Body of pancreas (tissue), 4 donors: ENCODE data around the gene RALA.

Experiments used
- POLR2A ChIP-seq, 3 donors: fragments of 450-650 bp; IDR thresholded peaks; one replicate each; pipeline ENCODE4 v1.6.1; 2016; ENCODE audit warnings: antibody characterized with exemption in 3 of 3, mild to moderate bottlenecking in 2 of 3
- TF ChIP-seq, protein P1 (sequence below), 7 experiments: fragments of 450-650 bp in 4 of 7; fragments of 200-600 bp in 3 of 7; sonication (generic) in 3 of 7; IDR thresholded peaks; one replicate each; pipeline ENCODE4 v1.5.1; 2016 to 2019; ENCODE audit warnings: antibody characterized with exemption in 7 of 7

DNA sequence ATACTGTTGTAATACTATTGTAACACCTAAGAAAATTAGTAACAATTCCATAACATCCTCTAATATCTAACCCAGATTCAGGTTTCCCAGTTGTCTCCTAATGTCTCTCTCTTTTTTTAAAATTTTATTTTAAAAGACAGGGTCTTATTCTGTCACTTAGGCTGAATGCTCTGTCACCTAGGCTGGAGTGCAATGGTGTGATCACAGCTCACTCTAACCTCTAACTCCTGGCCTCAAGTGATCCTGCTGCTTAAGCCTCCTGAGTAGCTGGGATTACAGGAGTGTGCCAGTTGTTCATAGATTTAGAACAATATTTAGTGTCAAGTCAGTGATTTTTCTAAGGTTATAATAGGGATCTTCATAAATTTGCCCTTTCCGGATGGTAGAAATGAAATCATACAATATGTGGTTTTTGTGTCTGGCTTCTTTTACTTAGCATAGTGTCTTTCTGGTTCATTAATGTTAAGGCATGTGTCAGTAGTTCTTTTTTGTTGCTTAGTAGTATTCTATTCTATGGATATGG lies 14.7 kb downstream of the RALA start:
- TF ChIP-seq, protein P1, sequence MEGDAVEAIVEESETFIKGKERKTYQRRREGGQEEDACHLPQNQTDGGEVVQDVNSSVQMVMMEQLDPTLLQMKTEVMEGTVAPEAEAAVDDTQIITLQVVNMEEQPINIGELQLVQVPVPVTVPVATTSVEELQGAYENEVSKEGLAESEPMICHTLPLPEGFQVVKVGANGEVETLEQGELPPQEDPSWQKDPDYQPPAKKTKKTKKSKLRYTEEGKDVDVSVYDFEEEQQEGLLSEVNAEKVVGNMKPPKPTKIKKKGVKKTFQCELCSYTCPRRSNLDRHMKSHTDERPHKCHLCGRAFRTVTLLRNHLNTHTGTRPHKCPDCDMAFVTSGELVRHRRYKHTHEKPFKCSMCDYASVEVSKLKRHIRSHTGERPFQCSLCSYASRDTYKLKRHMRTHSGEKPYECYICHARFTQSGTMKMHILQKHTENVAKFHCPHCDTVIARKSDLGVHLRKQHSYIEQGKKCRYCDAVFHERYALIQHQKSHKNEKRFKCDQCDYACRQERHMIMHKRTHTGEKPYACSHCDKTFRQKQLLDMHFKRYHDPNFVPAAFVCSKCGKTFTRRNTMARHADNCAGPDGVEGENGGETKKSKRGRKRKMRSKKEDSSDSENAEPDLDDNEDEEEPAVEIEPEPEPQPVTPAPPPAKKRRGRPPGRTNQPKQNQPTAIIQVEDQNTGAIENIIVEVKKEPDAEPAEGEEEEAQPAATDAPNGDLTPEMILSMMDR (IDR thresholded peaks at IDR 0.05): no peak
- no peak for TF ChIP-seq POLR2A (IDR thresholded peaks at IDR 0.05)
